ENCODE measurements around the gene TNFAIP1. TPM values are rescaled to one million over a fixed set of nuclear protein-coding genes. Genes with fewer than 3 reads are reported as not detected.
A peak's percentile ranks its signal among the peaks of the same experiment; 100 is the strongest.

Gene TNFAIP1
- polyA plus RNA-seq, 1 experiment: 51.2 TPM

DNA sequence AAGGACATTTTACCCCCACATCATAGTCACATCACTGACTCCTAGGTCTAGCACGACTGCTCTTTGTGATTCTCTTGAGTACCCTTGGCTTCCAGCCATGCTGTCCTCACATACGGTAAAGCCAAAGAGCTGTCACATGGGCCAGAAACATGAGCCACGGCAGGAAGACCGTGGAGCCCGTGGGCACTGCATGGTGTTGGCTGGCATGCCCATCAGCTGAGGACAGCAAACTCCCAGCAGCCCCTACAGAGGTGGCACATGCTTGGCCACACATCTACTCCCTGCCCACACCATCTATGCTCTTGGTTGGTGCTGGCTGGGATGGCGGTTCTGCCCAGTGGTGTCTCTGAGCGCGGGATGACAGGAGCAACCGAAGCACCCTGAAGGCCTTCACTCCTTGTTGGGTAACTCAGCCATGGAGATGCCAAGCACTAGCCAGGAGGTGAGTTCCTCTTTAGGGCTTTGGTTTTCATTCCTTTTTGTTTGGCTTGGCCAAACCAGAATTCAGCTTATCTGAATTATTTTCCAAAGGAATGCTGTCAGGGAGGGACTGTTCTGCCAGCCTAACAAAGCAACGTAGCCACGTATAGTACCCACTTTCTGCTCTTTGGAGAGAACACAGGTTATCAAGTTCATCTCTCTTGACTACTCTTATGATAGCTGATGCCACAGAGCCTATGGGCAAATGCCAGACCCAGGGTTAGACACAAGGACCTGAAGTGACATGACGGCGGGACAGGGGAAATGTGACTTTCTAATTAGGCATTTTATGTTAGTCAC is 10.0 kb downstream of the TNFAIP1 start:
- TF ChIP-seq CTCF (IDR thresholded peaks at IDR 0.05; ENCODE audit: low read depth, low read length): no peak
- ChIA-PET CTCF (interaction anchor here (0.8 kb wide), 1 partner anchor 195 kb away, joined by 3 read pairs; no protein-coding TSS in a partner anchor), POLR2A (interaction anchor here (2.2 to 3.4 kb wide), 2 partner anchors 10 to 12 kb away, joined by 24 to 28 read pairs; partner anchors contain the start of genes IFT20, POLDIP2 and TNFAIP1)
- Histone ChIP-seq H3K4me3 (ENCODE audit: low read depth, low read length) (no peak overlapping the region), H3K27me3 (ENCODE audit: control insufficient read depth, insufficient read depth, low read length) (no peaks in the 10 kb centered on the region), H3K27ac (ENCODE audit: low read depth, low read length) (peak overlapping the region; percentile 43), H3K9me3 (ENCODE audit: control insufficient read depth, insufficient read depth, low read length) (no peaks in the 10 kb centered on the region)
- no peak for DNase-seq (ENCODE audit: low read depth, low spot score)

- Histone ChIP-seq H3K9me3 (ENCODE audit: control insufficient read depth, insufficient read depth, low read length) (no peaks in the 10 kb centered on the region), H3K27me3 (ENCODE audit: control insufficient read depth, insufficient read depth, low read length) (no peaks in the 10 kb centered on the region), H3K27ac (ENCODE audit: low read depth, low read length) (peak overlapping the region; percentile 89), H3K4me3 (ENCODE audit: low read depth, low read length) (no peak overlapping the region)
- TF ChIP-seq CTCF (IDR thresholded peaks at IDR 0.05; ENCODE audit: low read depth, low read length): no peak
- DNase-seq (ENCODE audit: low read depth, low spot score): no peak
- ChIA-PET CTCF (interaction anchor here (0.8 kb wide), 1 partner anchor 195 kb away, joined by 3 read pairs; no protein-coding TSS in a partner anchor), POLR2A (interaction anchor here (2.2 to 3.4 kb wide), 2 partner anchors 11 kb away, joined by 24 to 28 read pairs; partner anchors contain the start of genes IFT20, POLDIP2 and TNFAIP1)
Observed at GRCh38 chr17:28346199-28346580, 10.6 kb downstream of the TNFAIP1 start.

DNA sequence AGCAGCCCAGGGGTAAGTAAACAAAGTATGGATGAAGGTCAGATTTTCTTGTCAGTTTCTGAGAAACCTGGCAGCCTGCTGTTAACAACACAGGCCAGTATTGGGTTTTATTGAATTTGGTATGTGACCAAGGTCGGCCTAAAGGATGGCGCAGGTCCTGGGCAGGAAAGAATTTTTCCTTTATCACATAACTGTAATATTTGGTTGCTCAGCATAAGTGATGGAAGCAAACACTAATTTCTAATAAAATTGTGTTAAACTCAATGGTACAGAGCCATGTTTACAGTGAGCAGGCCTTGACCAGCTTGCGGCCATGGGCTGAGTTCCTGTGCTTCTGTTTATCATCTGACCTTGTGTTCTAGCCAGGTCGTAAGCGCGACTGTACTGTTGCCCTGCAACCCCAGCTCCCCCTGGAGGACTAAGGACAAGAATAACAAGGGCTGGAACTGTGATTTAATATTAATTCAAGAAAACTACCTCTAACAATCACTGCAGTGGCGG is 11.2 kb downstream of the TNFAIP1 start:
- Histone ChIP-seq H3K9me3 (ENCODE audit: control insufficient read depth, insufficient read depth, low read length) (no peaks in the 10 kb centered on the region), H3K27me3 (ENCODE audit: control insufficient read depth, insufficient read depth, low read length) (no peaks in the 10 kb centered on the region), H3K27ac (ENCODE audit: low read depth, low read length) (peak overlapping the region; percentile 89), H3K4me3 (ENCODE audit: low read depth, low read length) (no peak overlapping the region)
- ChIA-PET CTCF (interaction anchor here (0.8 kb wide), 1 partner anchor 194 kb away, joined by 3 read pairs; no protein-coding TSS in a partner anchor), POLR2A (interaction anchor here (0.9 to 3.4 kb wide), 3 partner anchors 9 to 11 kb away, joined by 3 to 28 read pairs (median 24); partner anchors contain the start of genes IFT20, POLDIP2 and TNFAIP1)
- no peak for DNase-seq (ENCODE audit: low read depth, low spot score)
- peak; percentile 46 for TF ChIP-seq CTCF (IDR thresholded peaks at IDR 0.05; ENCODE audit: low read depth, low read length)

- Histone ChIP-seq H3K9me3 (ENCODE audit: control insufficient read depth, insufficient read depth, low read length) (no peaks in the 10 kb centered on the region), H3K27me3 (ENCODE audit: control insufficient read depth, insufficient read depth, low read length) (no peaks in the 10 kb centered on the region), H3K4me3 (ENCODE audit: low read depth, low read length) (no peak overlapping the region), H3K27ac (ENCODE audit: low read depth, low read length) (peak overlapping the region; percentile 89)
- TF ChIP-seq CTCF (IDR thresholded peaks at IDR 0.05; ENCODE audit: low read depth, low read length): no peak
- CTCF ChIA-PET: no interaction called here
- DNase-seq (ENCODE audit: low read depth, low spot score): peak; percentile 75
- POLR2A ChIA-PET: interaction anchor here (0.9 to 3.4 kb wide), 3 partner anchors 9 to 12 kb away, joined by 3 to 28 read pairs (median 24); partner anchors contain the start of genes IFT20, POLDIP2 and TNFAIP1
Observed at GRCh38 chr17:28347261-28347891, 11.8 kb downstream of the TNFAIP1 start.

Measured in AG04450 (cell line).